ENCODE measurements around the gene HSD17B1. TPM values are rescaled to one million over a fixed set of nuclear protein-coding genes. Genes with fewer than 3 reads are reported as not detected.
A peak's percentile ranks its signal among the peaks of the same experiment; 100 is the strongest.

HSD17B1 gene
- total and polyA plus RNA-seq, 2 experiments from 2014 or later, result 2.3 to 3.0 TPM

DNA sequence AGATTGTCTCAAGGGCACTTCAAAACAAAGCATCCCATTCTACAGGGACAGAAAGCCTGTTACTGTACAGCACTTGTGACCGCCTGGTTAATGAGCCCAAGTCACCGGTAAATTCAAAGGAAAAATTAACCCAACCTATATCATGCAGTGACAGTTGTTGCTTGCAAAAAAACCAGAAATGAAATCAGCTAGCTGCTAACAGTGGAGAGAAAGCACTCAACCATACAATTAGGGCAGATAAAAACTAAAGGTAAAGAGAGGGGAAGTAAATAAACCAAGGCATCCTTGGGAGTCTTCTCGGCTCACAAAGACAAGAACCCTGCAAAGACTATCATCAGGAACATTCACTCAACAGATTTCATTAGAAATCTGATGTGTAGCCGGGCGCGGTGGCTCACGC, 50.6 kb downstream of the HSD17B1 start:
- 89 to 93% methylated on average over 7 of the region's 7 CpGs for WGBS, 2 experiments (ENCODE audit: low coverage in 1 of 2, low lambda C conversion rate in 2 of 2, missing lambda C conversion rate in 2 of 2)
- Histone ChIP-seq H3K27me3 (replicated peaks; ENCODE audit: insufficient read depth) (no peaks in the 10 kb centered on the region), H3K4me1 (ENCODE audit: insufficient read depth) (peaks cover 12% of the 10 kb centered on the region; the same call in 1 of the 2 replicates), H3F3A (ENCODE audit: insufficient read depth) (0 out of 2 replicates have a peak, but pooled peaks cover 10% of the 10 kb centered on the region), H3K4me2 (ENCODE audit: unreplicated experiment) (no peak overlapping the region), H3K36me3 (ENCODE audit: low read depth) (peaks cover 12% of the 10 kb centered on the region; the same call in 1 of the 2 replicates), H4K20me1 (ENCODE audit: insufficient read depth) (peaks cover 3% of the 10 kb centered on the region; the same call in 1 of the 2 replicates), H3K9me2 (ENCODE audit: insufficient read depth) (no peaks in the 10 kb centered on the region), H3K4me3 (no peak overlapping the region), H2AFZ (no peak overlapping the region), H3K9me3 (ENCODE audit: low read depth) (no peaks in the 10 kb centered on the region), H3K79me2 (ENCODE audit: insufficient read depth) (peaks cover 100% of the 10 kb centered on the region), H3K27ac (no peak overlapping the region), H3K9ac (no peak overlapping the region)
- TF ChIP-seq EZH2 (IDR thresholded peaks at IDR 0.05; ENCODE audit: insufficient read depth, poor library complexity, severe bottlenecking) (no peak), EZH2phosphoT487 (IDR thresholded peaks at IDR 0.05; ENCODE audit: insufficient read depth, low read depth) (no peak)
- in situ Hi-C loops (cut with MboI), result no loop called here
- DNase-seq, result no peak

Small RNA genes lying within 50 kb of the gene (microRNA-seq; reads per million reads assigned to microRNA genes)
- gene MIR5010 (ENCODE audit: borderline number of aligned reads), result 7.2 reads per million, percentile 11 among the genes with 10 or more reads in this experiment

Other genes starting within 250 kb of the HSD17B1 start
- gene STAT3, start 164.5 kb upstream of the HSD17B1 start, total RNA-seq (2014; rRNA removed; shearing (Covaris generic)), result 79.4 and 84.1 TPM in 2 replicates
- 112 and 115 TPM in 2 replicates for gene STAT3, start 164.5 kb upstream of the HSD17B1 start, polyA plus RNA-seq (2016; fragmentation: Nextera tagmentation; extraction: Ambion mirVana)
- gene CAVIN1, start 129.7 kb upstream of the HSD17B1 start, total RNA-seq (2014; rRNA removed; shearing (Covaris generic)), result 1,074 and 1,102 TPM in 2 replicates
- gene CAVIN1, start 129.7 kb upstream of the HSD17B1 start, polyA plus RNA-seq (2016; fragmentation: Nextera tagmentation; extraction: Ambion mirVana), result 666 and 686 TPM in 2 replicates
- gene ATP6V0A1, start 94.0 kb upstream of the HSD17B1 start, total RNA-seq (2014; rRNA removed; shearing (Covaris generic)), result 15.3 and 16.3 TPM in 2 replicates
- 21.6 and 26.0 TPM in 2 replicates for gene ATP6V0A1, start 94.0 kb upstream of the HSD17B1 start, polyA plus RNA-seq (2016; fragmentation: Nextera tagmentation; extraction: Ambion mirVana)
- 68.1 and 83.1 TPM in 2 replicates for gene NAGLU, start 16.7 kb upstream of the HSD17B1 start, total RNA-seq (2014; rRNA removed; shearing (Covaris generic))
- 36.8 and 39.4 TPM in 2 replicates for gene NAGLU, start 16.7 kb upstream of the HSD17B1 start, polyA plus RNA-seq (2016; fragmentation: Nextera tagmentation; extraction: Ambion mirVana)
- gene COASY, start 9.2 kb downstream of the HSD17B1 start, total RNA-seq (2014; rRNA removed; shearing (Covaris generic)), result 19.2 and 22.7 TPM in 2 replicates
- gene COASY, start 9.2 kb downstream of the HSD17B1 start, polyA plus RNA-seq (2016; fragmentation: Nextera tagmentation; extraction: Ambion mirVana), result 50.1 and 56.9 TPM in 2 replicates
- 29.3 and 30.8 TPM in 2 replicates for gene MLX, start 14.2 kb downstream of the HSD17B1 start, total RNA-seq (2014; rRNA removed; shearing (Covaris generic))
- gene MLX, start 14.2 kb downstream of the HSD17B1 start, polyA plus RNA-seq (2016; fragmentation: Nextera tagmentation; extraction: Ambion mirVana), result 37.0 and 39.3 TPM in 2 replicates
- gene PSMC3IP, start 24.8 kb downstream of the HSD17B1 start, total RNA-seq (2014; rRNA removed; shearing (Covaris generic)), result 8.2 and 8.9 TPM in 2 replicates
- 11.1 and 12.0 TPM in 2 replicates for gene PSMC3IP, start 24.8 kb downstream of the HSD17B1 start, polyA plus RNA-seq (2016; fragmentation: Nextera tagmentation; extraction: Ambion mirVana)
- gene RETREG3, start 56.5 kb downstream of the HSD17B1 start, total RNA-seq (2014; rRNA removed; shearing (Covaris generic)), result 54.8 and 66.7 TPM in 2 replicates
- gene RETREG3, start 56.5 kb downstream of the HSD17B1 start, polyA plus RNA-seq (2016; fragmentation: Nextera tagmentation; extraction: Ambion mirVana), result 36.3 and 38.0 TPM in 2 replicates
- 42.5 and 53.0 TPM in 2 replicates for gene TUBG1, start 56.8 kb downstream of the HSD17B1 start, total RNA-seq (2014; rRNA removed; shearing (Covaris generic))
- 91.4 and 95.3 TPM in 2 replicates for gene TUBG1, start 56.8 kb downstream of the HSD17B1 start, polyA plus RNA-seq (2016; fragmentation: Nextera tagmentation; extraction: Ambion mirVana)
- gene TUBG2, start 106.4 kb downstream of the HSD17B1 start, total RNA-seq (2014; rRNA removed; shearing (Covaris generic)), result 12.1 and 14.4 TPM in 2 replicates
- 29.8 and 30.9 TPM in 2 replicates for gene TUBG2, start 106.4 kb downstream of the HSD17B1 start, polyA plus RNA-seq (2016; fragmentation: Nextera tagmentation; extraction: Ambion mirVana)
- gene PLEKHH3, start 124.1 kb downstream of the HSD17B1 start, total RNA-seq (2014; rRNA removed; shearing (Covaris generic)), result 19.0 and 32.2 TPM in 2 replicates
- 6.4 and 7.5 TPM in 2 replicates for gene PLEKHH3, start 124.1 kb downstream of the HSD17B1 start, polyA plus RNA-seq (2016; fragmentation: Nextera tagmentation; extraction: Ambion mirVana)
- gene CCR10, start 128.9 kb downstream of the HSD17B1 start, total RNA-seq (2014; rRNA removed; shearing (Covaris generic)), result 1.1 and 3.5 TPM in 2 replicates
- gene CCR10, start 128.9 kb downstream of the HSD17B1 start, polyA plus RNA-seq (2016; fragmentation: Nextera tagmentation; extraction: Ambion mirVana), result 1.6 and 2.5 TPM in 2 replicates
- 23.3 and 24.5 TPM in 2 replicates for gene CNTNAP1, start 129.6 kb downstream of the HSD17B1 start, total RNA-seq (2014; rRNA removed; shearing (Covaris generic))
- gene CNTNAP1, start 129.6 kb downstream of the HSD17B1 start, polyA plus RNA-seq (2016; fragmentation: Nextera tagmentation; extraction: Ambion mirVana), result 3.2 and 3.6 TPM in 2 replicates
- gene EZH1, start 192.1 kb downstream of the HSD17B1 start, total RNA-seq (2014; rRNA removed; shearing (Covaris generic)), result 22.4 and 22.5 TPM in 2 replicates
- 19.9 and 22.8 TPM in 2 replicates for gene EZH1, start 192.1 kb downstream of the HSD17B1 start, polyA plus RNA-seq (2016; fragmentation: Nextera tagmentation; extraction: Ambion mirVana)
- gene RAMP2, start 208.3 kb downstream of the HSD17B1 start, total RNA-seq (2014; rRNA removed; shearing (Covaris generic)), result 3.7 TPM in 1 of 2 replicates, not detected in the other
- 2.3 and 2.4 TPM in 2 replicates for gene RAMP2, start 208.3 kb downstream of the HSD17B1 start, polyA plus RNA-seq (2016; fragmentation: Nextera tagmentation; extraction: Ambion mirVana)
- gene VPS25, start 220.5 kb downstream of the HSD17B1 start, total RNA-seq (2014; rRNA removed; shearing (Covaris generic)), result 93.0 and 96.0 TPM in 2 replicates
- 103 TPM in 2 replicates for gene VPS25, start 220.5 kb downstream of the HSD17B1 start, polyA plus RNA-seq (2016; fragmentation: Nextera tagmentation; extraction: Ambion mirVana)
- gene WNK4, start 227.7 kb downstream of the HSD17B1 start, total RNA-seq (2014; rRNA removed; shearing (Covaris generic)), result 3.0 and 3.4 TPM in 2 replicates
- 11.4 and 12.6 TPM in 2 replicates for gene WNK4, start 227.7 kb downstream of the HSD17B1 start, polyA plus RNA-seq (2016; fragmentation: Nextera tagmentation; extraction: Ambion mirVana)
- 39.1 and 48.0 TPM in 2 replicates for gene COA3, start 245.8 kb downstream of the HSD17B1 start, total RNA-seq (2014; rRNA removed; shearing (Covaris generic))
- gene COA3, start 245.8 kb downstream of the HSD17B1 start, polyA plus RNA-seq (2016; fragmentation: Nextera tagmentation; extraction: Ambion mirVana), result 125 TPM in 2 replicates
- not detected in 2 replicates for gene CNTD1, start 245.9 kb downstream of the HSD17B1 start, total RNA-seq (2014; rRNA removed; shearing (Covaris generic))
- gene CNTD1, start 245.9 kb downstream of the HSD17B1 start, polyA plus RNA-seq (2016; fragmentation: Nextera tagmentation; extraction: Ambion mirVana), result 0.14 and 0.71 TPM in 2 replicates